ENCODE measurements around the gene FOXS1.

The FOXS1 gene

DNA sequence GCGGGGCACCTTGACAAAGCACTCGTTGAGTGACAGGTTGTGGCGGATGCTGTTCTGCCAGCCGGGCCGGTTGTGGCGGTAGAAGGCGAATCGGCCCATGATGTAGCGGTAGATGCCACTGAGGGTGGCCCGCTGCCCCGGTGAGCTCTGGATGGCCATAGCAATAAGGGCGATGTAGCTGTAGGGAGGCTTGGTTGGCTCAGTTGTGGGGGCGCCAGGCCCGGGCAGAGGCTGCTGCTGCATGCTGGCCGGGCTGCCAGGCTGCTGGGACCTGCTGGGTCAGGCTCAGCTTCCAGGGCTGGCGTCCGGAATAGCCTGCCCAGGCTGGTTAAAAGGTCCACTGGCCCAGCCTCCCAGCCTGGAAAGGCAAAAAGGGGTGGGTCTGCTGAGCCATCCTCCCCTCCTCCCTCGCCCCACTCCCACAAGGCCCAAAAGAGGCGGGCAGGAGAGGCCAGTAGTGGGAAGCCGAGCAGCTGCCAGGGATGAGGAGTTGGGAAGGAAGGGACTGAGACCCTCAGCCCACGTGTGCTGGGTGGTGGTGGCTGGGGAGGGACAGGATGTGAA, at the start of gene FOXS1:
TSS of gene FOXS1 (minus strand) at position 305 of the 564 bp plus-strand sequence. CDS start at position 243, 62 bp downstream.
- TF ChIP-seq, protein P1, sequence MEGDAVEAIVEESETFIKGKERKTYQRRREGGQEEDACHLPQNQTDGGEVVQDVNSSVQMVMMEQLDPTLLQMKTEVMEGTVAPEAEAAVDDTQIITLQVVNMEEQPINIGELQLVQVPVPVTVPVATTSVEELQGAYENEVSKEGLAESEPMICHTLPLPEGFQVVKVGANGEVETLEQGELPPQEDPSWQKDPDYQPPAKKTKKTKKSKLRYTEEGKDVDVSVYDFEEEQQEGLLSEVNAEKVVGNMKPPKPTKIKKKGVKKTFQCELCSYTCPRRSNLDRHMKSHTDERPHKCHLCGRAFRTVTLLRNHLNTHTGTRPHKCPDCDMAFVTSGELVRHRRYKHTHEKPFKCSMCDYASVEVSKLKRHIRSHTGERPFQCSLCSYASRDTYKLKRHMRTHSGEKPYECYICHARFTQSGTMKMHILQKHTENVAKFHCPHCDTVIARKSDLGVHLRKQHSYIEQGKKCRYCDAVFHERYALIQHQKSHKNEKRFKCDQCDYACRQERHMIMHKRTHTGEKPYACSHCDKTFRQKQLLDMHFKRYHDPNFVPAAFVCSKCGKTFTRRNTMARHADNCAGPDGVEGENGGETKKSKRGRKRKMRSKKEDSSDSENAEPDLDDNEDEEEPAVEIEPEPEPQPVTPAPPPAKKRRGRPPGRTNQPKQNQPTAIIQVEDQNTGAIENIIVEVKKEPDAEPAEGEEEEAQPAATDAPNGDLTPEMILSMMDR (IDR thresholded peaks at IDR 0.05; ENCODE audit: low read depth, low read length): no peak
- H3K4me3 ChIP-seq (ENCODE audit: low read depth, low read length): peak within 1 kb of the TSS; percentile 18
- DNase-seq (ENCODE audit: low read depth, low spot score): peak; percentile 36
- in situ Hi-C loops (cut with HindIII; ENCODE audit: low sequenced_read_pairs): no loop called here

DNA sequence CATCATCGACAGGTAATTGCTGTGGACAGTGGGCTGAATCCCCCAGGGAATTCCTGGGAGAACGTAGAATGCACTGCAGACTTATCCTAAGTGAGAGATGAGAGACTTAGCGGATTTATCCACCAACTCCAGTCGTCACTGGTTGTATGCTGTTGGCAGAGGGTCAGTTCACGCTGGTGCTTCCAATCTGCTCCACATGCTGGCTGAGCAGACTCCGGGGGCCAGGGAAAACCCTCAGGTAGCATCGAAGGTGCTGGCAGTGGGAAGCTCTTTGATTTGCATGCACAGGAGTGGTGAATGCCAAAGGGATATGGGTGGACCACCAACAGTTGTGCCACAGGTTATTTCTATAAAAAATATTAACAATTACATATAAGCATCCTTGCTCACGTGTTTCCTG, 45.2 kb upstream of the FOXS1 start:
- TF ChIP-seq, protein P1 (IDR thresholded peaks at IDR 0.05; ENCODE audit: low read depth, low read length): no peak
- H3K4me3 ChIP-seq (ENCODE audit: low read depth, low read length): no peak overlapping the region
- in situ Hi-C loops (cut with HindIII; ENCODE audit: low sequenced_read_pairs): no loop called here
- DNase-seq (ENCODE audit: low read depth, low spot score): no peak

GRCh38 chr20:31883829-31884228, 38.4 kb upstream of the FOXS1 start:
- no peak for DNase-seq (ENCODE audit: low read depth, low spot score)
- TF ChIP-seq, protein P1 (IDR thresholded peaks at IDR 0.05; ENCODE audit: low read depth, low read length): no peak
- in situ Hi-C loops (cut with HindIII; ENCODE audit: low sequenced_read_pairs): no loop called here
- H3K4me3 ChIP-seq (ENCODE audit: low read depth, low read length): no peak overlapping the region

GRCh38 chr20:31881945-31882344, 36.5 kb upstream of the FOXS1 start:
- H3K4me3 ChIP-seq (ENCODE audit: low read depth, low read length): no peak overlapping the region
- in situ Hi-C loops (cut with HindIII; ENCODE audit: low sequenced_read_pairs): no loop called here
- TF ChIP-seq, protein P1 (IDR thresholded peaks at IDR 0.05; ENCODE audit: low read depth, low read length): no peak
- no peak for DNase-seq (ENCODE audit: low read depth, low spot score)

- TF ChIP-seq, protein P1 (IDR thresholded peaks at IDR 0.05; ENCODE audit: low read depth, low read length): peak; percentile 2
Observed at GRCh38 chr20:31879143-31879987, 34.0 kb upstream of the FOXS1 start.

DNA sequence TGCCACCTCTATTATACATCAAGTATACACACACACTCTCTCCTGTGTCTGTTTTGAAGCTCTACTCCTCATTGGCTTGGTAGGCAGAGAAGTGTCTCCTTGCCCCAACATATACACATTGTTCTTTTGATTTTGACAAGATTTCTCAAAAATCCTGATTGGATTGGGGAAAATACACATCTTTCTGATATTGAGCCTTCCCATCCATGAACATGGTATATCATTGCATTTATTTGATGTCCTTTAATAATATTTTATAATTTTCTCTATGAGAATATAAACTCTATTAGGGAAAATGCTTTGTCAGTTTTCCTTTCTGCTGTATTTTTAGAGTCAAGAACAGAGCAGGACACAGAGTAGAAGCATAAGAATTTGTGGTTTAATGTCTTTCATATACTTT, 32.3 kb upstream of the FOXS1 start:
- no peak overlapping the region for H3K4me3 ChIP-seq (ENCODE audit: low read depth, low read length)
- DNase-seq (ENCODE audit: low read depth, low spot score): no peak
- in situ Hi-C loops (cut with HindIII; ENCODE audit: low sequenced_read_pairs): no loop called here
- TF ChIP-seq, protein P1 (IDR thresholded peaks at IDR 0.05; ENCODE audit: low read depth, low read length): no peak

More at GRCh38 chr20:31879143-31879987, 34.0 kb upstream of the FOXS1 start:
- peak overlapping the region; percentile 57 for H3K4me3 ChIP-seq (ENCODE audit: low read depth, low read length)
- peak; percentile 95 for DNase-seq (ENCODE audit: low read depth, low spot score)
- in situ Hi-C loops (cut with HindIII; ENCODE audit: low sequenced_read_pairs): no loop called here

Data from astrocyte of the spinal cord (primary cell).